DMS79 treated with DMSO at 0.1 percent for 48 hours (cell line): ENCODE data around the gene ASIC3.
"Not testable (repeated sequence)": the region's sequence is repeated elsewhere in the genome, so short reads cannot be mapped to it uniquely, and the experiment has no call there.

ENCODE experiments used
- DNase-seq: peaks from one replicate; lab custom pipeline; 2025; lab: John Stamatoyannopoulos, UW

Gene ASIC3

DNA sequence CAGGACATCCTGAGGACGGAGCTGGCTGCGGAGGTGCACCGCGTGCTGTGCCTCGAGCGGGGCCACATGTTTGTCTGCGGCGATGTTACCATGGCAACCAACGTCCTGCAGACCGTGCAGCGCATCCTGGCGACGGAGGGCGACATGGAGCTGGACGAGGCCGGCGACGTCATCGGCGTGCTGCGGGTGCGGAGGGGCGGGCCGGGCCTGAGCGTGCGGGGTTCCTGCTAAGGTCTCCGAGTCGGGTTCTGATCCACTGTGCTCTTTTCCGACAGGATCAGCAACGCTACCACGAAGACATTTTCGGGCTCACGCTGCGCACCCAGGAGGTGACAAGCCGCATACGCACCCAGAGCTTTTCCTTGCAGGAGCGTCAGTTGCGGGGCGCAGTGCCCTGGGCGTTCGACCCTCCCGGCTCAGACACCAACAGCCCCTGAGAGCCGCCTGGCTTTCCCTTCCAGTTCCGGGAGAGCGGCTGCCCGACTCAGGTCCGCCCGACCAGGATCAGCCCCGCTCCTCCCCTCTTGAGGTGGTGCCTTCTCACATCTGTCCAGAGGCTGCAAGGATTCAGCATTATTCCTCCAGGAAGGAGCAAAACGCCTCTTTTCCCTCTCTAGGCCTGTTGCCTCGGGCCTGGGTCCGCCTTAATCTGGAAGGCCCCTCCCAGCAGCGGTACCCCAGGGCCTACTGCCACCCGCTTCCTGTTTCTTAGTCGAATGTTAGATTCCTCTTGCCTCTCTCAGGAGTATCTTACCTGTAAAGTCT is 34.4 kb upstream of the ASIC3 start:
- DNase-seq: no peak

DNA sequence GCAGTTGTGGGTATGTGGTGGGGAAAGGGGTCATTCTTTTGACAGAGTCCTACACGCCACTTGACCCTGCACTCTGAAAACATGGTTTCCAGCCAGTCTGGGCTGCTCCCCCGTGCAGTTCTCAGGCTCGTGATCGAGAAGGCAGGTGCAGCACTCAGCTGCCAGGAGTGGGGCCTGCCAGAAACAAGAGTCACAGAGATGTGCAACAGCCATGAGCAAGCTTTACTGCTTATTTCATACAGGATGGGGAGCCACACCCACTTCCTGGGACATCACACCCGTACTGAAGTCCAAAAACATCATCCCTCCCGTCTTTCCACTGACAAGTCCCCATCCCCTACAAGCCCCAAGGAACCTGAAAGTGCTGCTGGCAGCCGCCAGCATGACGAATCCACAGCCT is 33.4 kb upstream of the ASIC3 start:
- no peak for DNase-seq

DNA sequence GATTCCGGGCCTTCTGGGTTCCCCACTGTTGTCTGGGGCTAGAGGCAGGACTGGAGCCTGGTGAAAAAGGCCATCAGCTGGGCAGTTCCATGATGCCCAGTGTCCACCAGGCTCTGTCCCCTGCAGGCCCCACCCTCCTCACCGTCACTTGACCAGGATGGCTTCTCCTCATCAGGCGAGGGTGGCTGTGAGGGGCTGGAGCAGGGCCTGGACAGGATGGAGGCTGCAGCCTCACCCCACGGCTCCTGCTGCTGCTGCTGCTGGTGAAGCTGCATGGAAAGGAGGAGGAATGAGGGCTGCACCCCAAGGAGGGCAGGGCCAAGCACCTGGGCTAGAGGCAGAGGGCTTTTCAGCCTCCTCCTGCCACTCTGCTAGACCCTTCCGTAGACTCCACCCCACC is 32.4 kb upstream of the ASIC3 start:
- DNase-seq: no peak

DNA sequence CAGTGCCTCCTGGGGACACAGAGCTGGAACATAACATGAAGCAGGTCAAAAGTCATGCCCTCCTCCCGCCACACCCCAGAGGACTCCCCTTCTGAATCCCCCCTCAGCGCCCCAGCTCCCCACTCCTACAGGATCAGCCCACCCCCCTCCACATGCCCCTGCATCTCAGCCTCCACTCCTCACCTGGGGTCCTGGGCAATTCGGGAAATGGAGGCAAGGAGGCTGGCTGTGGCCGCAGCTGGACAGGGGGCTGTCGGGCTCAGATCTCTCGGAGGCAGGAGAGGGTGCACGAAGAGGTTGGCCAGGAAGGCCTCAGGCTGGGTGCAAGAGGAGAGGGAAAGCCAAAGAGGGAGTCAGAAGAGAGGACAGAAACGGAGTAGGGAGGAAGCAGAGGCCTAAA is 31.8 kb upstream of the ASIC3 start:
- DNase-seq: no peak

DNA sequence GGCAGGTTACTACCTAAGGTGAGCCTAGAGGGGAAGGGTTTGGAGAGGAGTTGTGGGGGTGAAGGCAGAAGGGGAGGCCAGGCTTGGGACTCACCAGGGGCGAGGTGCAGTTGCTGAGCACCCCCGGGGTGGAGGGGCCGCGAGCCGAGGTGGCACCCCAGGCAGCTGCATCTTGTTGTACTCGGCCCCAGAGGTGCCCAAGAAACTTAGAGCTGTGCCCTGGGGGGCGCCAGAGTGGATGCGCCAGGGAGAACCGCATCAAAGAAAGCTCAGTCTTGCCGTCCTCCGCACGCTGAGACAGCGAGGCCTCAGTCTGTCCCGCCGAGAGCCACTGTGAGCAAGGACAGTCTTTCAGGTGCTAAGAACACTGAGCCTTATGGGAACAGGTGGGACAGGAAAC is 31.4 kb upstream of the ASIC3 start:
- no peak for DNase-seq

DNA sequence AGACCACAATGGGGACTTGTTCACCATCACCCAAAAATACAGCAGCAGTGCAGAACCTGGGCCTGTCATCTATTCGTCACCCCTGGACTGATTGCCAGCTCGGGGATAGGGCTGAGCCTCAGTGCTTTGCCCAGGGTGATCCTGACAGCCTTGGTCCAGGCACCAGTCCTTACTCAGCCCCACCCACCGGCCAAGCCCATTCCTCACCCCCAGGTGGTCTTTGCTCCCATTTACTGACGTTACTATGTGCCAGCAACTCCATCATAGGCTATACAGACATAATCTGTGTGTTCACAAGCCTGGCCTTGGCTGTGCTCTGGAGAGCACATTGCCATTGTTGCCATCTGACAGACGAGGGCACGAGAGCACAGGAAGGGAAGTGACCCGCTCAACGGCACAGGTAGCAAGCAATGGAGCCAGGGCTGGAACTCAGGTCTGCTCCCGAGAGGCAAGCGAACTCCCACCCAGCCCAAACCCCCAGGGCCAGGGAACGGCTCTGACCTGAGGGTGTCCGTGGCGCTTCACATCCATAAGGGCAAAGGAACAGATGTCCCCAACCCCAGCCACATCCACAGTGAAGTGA is 30.9 kb upstream of the ASIC3 start:
- no peak for DNase-seq

DNA sequence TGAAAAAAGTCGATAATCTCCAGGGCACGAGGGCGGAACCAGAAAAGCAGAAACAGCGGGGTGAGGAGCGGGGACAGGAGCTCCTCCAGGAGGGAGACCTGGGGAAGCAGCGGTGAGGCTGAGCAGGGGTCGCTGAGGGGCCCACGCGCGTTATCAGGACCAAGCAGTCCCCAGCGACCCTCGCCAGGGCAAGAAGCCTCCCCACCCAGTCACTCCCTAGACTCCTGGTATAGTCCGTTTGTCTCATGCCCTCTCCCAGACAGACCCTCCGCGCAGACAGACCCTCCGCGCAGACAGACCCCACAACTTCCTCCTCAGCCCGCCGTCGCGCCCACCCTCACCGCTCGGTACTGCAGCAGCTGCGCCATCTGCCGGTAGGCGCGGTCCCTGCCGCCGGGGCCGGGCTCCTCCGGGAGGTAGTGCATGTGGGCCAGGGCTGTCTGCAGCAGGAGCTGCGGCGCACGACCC is 30.3 kb upstream of the ASIC3 start:
- peak; percentile 48 for DNase-seq

DNA sequence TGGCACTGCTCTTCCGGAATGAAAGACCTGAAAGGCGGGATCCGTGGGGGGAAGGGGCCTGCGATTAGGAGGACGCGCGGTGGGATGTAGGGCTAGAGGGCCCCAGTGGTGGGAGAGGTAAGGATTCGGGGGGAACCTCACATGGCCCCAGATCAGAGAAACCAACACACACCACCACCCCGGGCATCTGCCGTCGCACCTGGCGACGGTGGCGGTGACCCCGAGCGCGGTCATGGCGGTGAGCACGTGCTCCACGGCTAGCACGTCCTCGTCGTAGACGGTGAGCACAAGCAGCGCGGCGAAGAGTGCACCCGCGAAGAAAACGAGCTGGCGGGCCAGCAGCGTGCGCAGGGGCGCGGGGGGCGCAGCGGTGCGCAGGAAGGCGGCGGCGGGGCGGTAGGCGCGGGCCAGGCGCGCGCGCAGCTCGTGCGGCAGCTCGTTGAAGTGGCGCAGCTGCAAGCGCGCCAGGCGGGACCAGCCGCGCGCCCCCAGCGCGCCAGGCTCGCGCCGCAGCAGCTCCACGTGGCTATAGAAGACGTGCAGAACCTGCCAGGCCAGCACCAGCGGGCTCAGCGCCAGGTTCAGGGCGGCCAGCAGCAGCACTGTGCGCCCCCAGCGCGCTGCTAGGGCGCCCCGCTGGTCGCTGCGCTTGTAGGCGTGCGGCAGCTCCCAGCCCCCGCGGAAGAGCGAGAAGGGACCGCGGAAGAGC is 29.8 kb upstream of the ASIC3 start:
- no peak for DNase-seq

DNA sequence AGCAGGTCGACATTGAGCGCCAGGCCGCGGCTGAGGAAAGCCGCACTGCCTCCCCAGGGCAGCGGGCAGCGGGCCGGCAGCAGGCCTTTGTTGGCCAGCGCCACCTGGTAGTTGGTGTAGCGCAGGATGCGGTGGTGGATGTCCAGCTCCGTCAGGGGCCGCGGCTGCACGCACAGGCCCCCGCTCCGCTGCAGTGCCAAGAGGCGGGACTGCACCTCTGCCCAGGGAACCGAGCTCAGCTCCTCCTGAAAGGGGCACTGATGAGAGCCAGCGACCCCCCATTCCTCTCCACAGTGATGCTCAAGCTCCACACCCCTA is 29.2 kb upstream of the ASIC3 start:
- DNase-seq: no peak

DNA sequence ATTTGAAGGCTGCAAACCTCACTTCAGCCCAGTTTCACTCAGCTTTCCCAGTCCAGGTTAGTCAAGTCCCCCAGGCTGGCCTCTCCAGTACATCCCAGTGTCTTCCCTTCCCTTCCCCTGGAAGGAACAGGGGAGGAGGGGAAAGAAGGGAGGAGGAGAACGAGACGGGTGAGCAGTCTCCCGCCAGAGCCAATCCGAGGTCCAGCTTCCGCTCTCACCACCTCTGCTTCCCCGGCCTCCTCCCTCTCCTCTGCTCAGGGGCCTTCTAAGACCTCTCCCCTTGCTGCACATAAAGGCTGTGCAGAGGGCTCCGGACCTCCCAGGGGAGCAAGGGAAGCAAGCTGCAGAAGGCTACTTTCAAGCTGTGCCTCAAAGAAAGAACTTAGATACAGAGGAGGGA is 28.1 kb upstream of the ASIC3 start:
- no peak for DNase-seq

DNA sequence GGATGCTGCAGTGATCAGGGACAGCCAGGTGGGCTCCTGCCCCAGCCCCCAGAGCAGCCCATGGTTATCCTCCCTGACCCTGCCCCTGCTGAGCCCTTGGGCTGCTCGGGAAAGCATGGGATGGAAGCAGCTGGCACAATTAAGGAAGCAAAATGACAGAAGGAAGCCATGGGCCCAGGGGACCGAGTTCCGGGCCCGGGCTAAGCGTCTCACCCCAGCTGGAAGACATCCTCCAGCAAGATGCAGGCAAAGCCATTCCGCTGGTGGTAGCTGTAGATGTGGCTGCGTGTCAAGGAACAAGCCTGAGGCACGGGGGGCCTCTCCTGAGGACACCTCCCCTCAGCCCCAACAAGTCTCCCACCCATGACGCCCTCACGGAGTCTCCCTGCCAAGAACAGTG is 25.1 kb upstream of the ASIC3 start:
- no peak for DNase-seq

DNA sequence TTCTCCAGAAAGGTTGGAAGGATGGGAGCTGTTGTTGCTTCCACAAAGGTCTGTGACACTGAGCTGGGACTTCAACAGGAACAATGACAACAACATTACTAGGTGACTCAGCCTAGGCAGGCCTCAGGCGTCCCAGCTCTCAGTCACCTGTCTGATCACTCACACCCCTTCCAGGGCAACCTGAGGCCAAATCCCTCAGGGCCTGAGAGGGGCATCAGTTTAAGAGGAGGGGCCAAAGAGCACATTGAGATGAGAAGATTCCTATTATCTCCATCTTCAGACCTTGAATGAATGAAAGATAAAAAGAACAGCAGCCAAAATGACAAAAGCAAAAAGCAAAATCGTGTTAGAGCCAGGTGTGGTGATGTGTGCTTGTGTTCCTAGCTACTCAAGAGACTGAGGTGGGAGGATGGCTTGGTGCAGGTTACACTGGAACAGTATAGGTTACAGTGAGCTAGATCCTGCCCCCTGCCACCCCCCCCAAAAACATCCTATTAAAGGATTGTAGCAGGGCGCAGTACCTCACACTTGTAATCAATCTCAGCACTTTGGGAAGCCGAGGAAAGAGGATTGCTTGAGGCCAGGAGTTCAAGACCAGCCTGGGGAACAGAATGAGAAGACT is 23.8 kb upstream of the ASIC3 start, which contains the start of gene ATG9B:
TSS of gene ATG9B (minus strand) at position 60 of the 622 bp plus-strand sequence. CDS start 71 bp downstream, outside the sequence.
- DNase-seq: no peak

DNA sequence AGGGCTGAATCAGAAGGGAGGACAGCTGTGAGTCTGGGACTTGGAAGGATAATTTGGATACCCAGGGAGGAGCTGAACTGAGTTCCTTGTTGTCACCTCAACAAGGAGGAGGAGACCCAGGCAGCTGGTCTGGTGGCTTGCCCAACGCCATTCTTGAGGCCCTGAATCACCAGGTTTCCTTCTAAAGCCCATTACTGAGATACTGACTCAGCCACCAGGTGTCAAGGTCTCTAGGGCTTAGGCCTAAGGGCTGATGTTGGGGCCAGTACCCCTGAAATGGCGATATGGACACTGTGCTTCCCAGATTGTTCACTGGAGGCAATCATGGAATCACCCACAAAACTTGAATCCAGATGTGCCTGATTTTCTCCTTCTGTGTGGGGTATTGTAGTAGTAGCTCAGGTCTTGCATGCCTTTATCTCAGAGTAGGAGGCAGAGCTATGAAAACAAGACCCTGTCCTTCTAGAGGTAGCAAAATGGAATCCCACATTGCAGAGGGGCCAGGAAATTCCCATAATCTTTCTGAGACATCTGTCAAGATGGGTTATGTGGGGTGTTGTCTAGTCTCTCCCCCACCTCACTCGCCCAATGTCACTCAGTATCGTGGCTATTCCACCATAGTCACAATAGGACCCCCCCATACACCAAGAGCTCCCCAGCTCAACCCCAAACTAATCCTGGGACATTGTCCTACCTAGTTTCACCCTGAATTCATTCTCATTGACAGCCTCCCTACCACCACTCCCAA is 22.2 kb upstream of the ASIC3 start:
- no peak for DNase-seq

DNA sequence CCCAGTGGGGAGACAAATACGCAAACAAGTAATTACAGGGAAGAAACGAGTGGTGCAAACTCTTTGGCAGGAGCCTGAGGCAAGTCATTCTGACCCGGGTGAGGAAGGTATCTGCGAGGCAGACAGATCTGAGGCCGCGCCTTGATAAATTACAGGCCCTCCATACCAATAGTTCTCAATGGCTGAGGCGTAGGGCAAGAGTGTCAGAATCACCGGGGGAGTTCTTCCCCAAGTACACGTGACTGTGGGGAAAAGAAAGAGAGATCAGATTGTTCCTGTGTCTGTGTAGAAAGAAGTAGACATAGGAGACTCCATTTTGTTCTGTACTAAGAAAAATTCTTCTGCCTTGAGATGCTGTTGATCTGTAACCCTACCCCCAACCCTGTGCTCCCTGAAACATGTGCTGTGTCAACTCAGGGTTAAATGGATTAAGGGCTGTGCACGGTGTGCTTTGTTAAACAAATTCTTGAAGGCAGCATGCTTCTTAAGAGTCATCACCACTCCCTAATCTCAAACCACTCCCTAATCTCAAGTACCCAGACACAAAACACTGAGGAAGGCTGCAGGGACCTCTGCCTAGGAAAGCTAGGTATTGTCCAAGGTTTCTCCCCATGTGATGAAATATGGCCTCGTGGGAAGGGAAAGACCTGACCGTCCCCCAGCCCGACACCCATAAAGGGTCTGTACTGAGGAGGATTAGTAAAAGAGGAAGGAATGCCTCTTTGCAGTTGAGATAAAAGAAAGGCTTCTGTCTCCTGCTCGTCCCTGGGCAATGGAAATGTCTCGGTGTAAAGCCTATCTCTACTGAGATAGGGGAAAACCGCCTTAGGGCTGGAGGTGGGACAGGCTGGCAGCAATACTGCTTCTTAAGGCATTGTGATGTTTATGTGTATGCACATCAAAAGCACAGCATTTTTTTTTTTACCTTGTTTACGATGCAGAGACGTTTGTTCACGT is 21.3 kb upstream of the ASIC3 start:
- DNase-seq: not testable (repeated sequence)

DNA sequence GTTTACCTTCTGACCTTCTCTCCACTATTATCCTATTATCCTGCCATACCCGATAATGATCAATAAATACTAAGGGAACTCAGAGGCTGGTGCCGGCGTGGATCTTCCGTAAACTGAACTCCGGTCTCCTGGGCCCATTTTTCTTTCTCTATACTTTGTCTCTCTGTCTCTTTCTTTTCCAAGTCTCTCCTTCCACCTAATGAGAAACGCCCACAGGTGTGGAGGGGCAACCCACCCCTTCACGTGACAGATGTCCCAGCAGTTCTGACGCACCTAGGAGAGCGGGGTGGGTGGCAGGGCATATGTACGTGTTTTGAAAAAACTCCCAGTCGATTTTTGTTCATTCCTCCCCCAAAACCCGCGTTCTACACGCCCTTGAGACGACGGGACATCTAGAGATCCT is 20.6 kb upstream of the ASIC3 start:
- DNase-seq: not testable (repeated sequence)

DNA sequence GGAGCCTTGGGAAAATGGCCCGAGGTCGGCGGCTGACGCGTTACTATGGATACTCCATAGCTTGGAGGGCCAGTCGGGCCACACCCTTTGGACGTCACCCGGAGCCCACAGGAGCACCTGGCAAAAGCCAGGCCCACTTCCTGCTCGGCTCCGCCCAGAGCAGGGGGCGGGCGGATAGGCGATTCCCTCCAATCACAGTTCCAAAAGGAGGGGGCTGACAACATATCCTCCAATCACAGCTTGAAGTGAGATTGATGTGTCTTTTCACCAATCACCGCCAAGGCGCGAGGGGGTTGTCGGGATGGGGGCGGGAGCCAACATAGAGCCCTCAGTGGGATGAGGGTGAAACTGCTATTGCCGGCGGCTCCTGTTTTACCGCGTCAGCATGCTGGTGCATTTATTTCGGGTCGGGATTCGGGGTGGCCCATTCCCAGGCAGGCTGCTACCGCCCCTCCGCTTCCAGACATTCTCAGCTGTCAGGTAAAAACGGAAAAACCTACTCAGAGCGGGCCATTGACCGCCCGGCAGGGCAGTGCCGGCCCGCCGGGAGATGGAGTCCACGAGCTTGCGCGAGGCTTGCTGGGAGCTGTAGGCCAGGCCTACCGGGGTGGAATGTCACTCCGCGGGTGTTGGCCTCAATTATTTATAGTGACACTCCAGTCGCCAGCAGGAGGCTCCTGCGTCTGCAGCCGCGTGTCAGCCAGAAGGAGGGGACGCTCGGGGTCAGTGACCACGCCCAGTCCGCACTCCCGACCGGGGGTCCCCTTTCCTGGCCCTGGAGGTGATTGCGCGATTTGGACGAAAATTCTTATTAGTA is 20.0 kb upstream of the ASIC3 start, which contains the start of gene ABCB8:
TSS of gene ABCB8 (plus strand) at position 320 of the 817 bp plus-strand sequence. CDS start at position 386, 66 bp downstream.
- DNase-seq: peak; percentile 95

DNA sequence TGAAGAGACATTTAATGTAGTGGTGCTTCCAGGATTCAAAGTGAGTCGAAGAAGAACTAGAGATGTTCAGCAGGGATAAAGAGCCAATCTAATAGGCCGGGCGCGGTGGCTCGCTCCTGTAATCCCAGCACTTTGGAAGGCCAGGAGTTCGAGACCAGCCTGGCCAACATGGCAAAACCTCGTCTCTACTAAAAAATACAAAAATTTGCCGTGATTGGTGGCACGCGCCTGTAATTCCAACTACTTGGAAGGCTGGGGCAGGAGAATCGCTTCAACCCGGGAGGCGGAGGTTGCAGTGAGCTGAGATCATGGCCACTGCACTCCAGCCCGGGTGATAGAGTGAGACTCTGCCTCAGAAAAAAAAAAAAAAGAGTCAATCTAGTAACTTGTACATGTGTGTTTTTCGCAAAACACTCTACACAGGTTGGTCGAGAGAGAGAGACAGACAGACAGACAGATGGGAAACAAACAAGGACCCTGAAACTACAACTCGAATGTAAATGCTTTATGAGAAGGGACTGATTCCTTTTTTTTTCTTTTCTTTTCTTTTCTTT is 19.3 kb upstream of the ASIC3 start:
- no peak for DNase-seq

DNA sequence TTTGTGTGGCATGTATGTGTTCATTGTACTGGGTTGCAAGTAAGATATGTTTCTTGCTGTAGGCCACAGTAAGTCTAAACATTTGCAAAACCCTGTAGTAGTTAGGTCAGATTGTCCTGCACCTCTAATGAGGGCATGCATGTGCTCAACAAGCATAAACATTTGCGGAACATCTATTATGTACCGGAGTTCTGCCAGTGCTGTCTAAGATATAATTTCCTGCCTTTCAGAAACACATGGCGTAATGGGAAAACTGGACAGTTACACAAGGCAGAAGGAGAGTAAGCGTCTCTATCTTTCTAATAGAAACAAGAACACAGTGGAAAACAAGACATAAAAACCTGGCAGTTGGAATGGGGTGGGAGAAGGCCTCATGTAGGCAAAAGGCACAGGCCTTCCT is 17.3 kb upstream of the ASIC3 start:
- no peak for DNase-seq
